B cell (primary cell): ENCODE results near the gene MICALL2.

Experiments used
- EZH2 ChIP-seq: IDR thresholded peaks from 2 replicates; pipeline ENCODE4 v1.6.1; 2012; ENCODE audit warnings: borderline replicate concordance, low read depth, mild to moderate bottlenecking, moderate library complexity, low read length; ENCODE audit not compliant: insufficient read depth, poor library complexity, severe bottlenecking
- TF ChIP-seq, protein P1 (sequence below): fragments of 200-600 bp; IDR thresholded peaks from one replicate; pipeline ENCODE4 v1.8.0; 2022; ENCODE audit warnings: antibody characterized with exemption, mild to moderate bottlenecking

DNA sequence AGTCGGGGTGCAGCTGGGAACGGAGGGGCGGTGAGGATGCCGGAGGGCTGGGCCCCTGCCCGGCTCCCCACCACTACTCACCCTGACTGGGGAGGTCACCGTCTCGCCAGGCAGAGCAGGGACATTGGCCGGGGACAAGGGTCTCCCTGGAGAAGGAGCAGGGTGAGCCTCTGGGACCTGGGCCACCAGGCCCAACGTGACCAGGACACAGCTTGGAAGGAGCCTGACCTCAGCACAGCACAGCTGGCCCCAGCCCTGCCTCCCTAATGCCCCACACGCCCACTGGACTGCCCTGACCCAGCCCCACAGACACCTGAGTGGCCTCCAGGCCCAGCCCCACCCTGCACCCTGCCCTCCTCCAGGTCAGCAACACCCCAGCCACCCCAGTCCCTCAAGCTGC is 21.1 kb downstream of the MICALL2 start:
- TF ChIP-seq, protein P1, sequence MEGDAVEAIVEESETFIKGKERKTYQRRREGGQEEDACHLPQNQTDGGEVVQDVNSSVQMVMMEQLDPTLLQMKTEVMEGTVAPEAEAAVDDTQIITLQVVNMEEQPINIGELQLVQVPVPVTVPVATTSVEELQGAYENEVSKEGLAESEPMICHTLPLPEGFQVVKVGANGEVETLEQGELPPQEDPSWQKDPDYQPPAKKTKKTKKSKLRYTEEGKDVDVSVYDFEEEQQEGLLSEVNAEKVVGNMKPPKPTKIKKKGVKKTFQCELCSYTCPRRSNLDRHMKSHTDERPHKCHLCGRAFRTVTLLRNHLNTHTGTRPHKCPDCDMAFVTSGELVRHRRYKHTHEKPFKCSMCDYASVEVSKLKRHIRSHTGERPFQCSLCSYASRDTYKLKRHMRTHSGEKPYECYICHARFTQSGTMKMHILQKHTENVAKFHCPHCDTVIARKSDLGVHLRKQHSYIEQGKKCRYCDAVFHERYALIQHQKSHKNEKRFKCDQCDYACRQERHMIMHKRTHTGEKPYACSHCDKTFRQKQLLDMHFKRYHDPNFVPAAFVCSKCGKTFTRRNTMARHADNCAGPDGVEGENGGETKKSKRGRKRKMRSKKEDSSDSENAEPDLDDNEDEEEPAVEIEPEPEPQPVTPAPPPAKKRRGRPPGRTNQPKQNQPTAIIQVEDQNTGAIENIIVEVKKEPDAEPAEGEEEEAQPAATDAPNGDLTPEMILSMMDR = no peak
- no peak for TF ChIP-seq EZH2
